SKM-1 treated with dmso at 0.1 percent for 144 hours (cell line): ENCODE measurements around the gene SMTNL2.

Experiments
- DNase-seq: peaks from one replicate; lab custom pipeline; 2025; ENCODE audit not compliant: unreplicated experiment; lab: John Stamatoyannopoulos, UW

The SMTNL2 gene

GRCh38 chr17:4545217-4545951, 38.9 kb upstream of the SMTNL2 start:
- no peak for DNase-seq

GRCh38 chr17:4547118-4547906, 37.0 kb upstream of the SMTNL2 start:
- no peak for DNase-seq

DNA sequence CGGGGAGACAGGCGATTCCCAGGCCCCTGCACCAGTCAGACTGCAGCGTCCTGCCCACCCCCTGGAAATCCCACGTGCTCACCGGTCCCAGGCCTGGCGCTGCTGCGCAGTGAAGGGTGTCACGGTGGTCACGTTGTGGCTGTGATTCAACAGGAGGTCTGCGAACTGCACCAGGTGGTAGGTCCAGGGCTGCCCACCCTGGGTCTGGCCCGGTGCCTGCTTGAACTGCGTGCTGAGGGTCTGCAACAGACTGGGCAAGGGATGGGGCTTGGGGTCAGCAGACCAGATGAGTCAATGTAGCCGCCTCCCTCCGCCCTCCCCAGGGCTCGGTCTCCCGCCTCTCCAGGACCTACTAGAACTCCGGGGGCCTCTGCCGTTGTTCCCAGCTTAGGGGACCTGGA, 36.3 kb upstream of the SMTNL2 start:
- DNase-seq: no peak

- DNase-seq: no peak
These were observed 35.4 kb upstream of the SMTNL2 start for GRCh38 chr17:4548721-4549531.

DNA sequence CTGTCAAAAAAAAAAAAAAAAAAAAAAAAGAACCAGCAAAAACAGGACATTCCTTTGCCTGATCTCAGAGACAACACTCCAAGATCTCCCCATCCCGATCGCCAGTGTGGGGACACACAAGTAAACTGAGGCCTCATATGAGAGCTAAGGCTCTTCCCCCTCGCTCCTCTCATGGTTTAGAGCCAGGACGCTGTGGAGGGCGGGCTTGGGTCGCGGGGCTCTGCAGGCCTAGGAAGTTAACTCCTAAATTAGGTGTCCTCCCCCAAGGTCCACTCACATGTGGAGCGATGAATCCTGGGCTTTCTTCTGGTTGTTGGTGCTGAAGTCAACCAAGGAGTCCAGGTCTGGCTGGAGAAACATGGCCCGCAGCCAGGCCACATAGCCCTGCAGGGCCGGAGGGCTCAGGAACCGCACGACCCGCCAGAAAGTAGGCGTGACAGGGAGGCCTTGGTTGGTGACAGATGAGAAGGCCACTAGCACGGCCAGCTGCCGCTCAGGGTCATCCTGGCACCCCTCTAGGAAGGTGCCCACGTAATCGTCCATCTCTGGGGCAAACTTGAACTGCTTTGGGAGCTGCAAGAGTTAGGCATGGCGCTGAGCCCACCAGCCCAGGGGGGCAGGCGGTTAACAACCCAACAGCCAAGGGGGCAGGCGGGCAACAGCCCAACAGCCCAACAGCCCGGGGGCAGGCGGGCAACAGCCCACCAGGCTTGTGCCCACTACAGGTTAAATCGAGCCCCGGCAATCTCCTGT, 34.4 kb upstream of the SMTNL2 start:
- DNase-seq: no peak

DNA sequence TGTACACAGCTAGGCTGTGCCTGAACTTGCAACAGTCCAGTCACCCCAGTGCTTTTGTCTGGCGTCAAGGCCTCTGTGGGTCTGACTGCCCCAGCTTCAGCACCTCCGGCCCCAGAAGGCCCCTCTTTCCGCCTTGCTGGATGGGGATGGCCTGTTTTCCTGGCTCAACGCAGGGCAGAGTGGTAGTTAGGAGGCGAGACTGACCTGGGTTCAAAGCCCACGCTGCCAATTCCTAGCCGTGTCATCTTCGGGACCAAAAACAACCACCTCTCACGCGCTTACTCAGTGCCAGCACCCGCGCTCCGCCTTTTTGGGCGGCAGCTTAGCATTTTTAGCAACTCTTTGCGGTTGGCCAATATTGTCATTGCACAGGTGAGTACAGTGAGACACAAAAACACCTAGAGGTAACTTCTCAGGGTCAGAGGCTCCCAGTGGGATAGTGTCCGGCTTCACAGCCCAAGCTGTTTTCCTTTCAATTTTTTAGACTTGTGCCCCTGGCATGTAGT, 33.7 kb upstream of the SMTNL2 start:
- DNase-seq: no peak

- DNase-seq: no peak
These were observed 33.2 kb upstream of the SMTNL2 start for GRCh38 chr17:4551141-4551540.

- no peak for DNase-seq
These were observed 32.4 kb upstream of the SMTNL2 start for GRCh38 chr17:4551796-4552525.

GRCh38 chr17:4553669-4554068, 30.7 kb upstream of the SMTNL2 start:
- DNase-seq: no peak

DNA sequence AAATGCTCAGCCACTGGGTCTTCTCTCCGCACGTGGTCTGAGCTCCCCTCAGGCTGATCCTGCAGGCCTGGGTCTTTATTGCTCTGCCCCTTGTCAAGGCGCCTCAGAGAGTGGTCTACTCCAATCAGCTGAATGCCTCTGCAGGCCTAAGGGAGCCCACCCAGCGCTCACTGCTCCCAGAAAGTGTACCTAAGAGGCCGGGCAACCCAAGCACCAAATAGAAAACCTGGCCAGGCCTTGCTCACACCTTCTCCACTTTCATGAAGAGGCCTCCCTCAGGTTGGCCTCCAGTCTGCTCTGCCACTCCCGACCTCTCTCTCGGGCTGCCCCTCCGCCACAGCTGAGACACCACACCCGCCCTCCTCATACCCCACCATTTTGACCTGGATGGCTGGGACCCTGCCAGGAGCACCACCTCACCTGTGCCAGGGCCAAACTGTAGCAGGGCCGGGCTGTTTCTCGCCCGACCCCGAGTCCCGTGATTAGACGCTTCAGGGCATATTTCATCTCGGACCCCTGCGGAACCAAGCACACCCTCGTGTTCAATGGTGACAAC, 29.8 kb upstream of the SMTNL2 start:
- no peak for DNase-seq

- DNase-seq: peak; percentile 85
These were observed 29.1 kb upstream of the SMTNL2 start, which contains the start of gene MYBBP1A for GRCh38 chr17:4554997-4555799. MYBBP1A (minus strand) TSS chr17:4555384; CDS start chr17:4555324, 60 bp downstream.

DNA sequence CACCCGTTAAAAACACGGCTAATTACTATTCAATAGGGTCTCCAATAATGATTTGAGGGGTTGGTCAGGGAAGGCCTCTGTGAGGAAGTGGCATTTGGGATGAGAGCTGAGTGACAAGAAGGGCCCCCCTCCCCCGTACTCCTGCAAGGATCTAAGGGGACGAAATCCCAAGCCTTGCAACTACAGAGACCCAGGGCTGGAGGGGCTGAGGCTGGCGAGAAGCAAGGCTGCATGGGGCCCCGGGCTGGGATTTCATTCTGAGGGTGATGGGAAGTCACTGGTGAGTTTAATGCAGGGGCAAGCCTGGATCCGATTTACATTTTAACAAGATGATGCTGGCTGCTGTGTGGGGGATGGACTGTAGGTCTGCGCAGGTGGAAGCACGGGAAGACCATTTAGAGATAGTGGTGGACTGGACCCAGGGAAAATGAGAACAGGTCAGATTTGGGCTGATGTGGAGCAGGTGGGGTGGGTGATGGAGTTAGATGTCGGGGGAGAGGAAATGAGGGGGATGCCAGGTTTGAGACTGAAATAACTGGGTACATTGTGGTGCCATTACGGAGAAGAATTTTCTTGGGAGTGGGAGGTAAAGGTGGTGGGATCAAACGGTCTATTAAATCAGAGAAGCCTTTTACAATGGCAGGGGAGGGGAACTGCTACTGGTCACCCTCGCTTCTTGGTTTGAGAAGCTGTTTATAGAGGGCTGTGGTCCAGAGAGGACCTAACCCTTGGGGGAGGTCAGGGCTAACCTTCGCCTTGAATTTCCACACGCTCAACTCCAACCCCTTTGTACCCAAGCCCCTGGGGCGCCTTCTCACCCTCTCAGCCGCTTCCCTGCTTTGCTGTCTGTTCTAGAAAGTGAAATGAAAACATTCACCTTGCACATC, 28.2 kb upstream of the SMTNL2 start:
- DNase-seq: no peak

- no peak for DNase-seq
These were observed 27.3 kb upstream of the SMTNL2 start for GRCh38 chr17:4556996-4557395.

DNA sequence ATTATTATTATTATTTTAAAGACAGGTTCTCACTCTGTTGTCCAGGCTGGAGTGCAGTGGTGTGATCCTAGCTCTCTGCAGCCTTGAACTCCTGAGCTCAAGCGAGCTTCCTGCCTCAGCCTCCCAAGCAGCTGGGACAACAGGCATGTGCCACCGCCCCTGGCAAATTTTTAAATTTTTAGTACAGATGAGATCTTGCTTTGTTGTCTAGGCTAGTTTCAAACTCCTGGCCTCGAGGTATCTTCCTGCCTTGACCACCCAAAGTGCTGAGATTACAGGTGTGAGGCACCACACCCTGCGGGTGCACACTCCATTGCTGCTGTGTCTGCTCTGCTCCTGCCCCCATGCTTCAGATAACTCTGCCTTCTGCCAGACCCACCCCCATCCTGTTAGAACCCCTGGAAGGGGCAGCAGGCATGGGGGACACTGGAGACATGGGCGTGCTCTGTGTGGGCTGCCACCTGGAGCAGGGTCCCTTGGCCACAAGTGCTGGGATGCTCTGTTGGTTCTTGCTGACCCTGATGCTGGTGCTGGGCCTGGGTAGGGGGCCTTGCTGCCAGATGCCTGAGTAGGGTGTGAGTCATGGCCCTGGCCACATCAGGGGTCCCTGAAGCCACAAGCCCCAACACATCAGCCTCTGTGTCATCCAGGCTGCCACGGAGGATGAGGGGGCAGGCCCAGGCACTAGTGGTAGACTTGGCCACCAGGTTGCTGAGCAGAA, 26.5 kb upstream of the SMTNL2 start:
- no peak for DNase-seq

DNA sequence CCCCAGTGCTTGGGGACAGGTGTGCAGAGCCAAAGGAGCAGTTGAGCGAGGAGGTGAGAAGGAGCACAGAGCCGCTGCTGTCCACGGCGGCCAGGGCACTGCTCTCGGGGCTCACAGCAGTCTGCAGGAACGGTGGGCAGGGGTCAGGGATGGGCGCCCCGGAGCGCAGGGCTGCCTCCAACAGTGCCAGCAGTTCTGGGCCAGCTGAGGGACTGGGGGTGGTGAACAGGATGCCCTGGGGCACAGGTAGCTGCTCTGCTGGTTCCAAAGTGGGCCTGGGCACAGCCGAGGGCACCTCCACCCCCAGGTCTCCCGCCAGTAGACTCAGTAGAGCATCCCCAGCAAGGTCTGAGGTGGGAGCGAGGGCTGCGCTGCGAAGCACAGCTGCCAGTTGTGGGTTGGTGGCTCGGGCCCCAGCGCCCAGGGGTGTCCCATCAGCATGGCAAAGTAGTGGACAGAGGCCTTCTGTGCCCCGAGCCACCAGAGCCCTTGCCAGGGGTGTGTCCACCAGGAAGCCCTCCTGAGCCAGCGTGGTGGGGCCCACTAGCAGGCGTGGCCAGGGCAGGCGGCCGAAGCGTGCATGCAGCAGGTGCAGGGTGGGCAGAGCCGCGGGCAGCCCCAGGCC, 25.9 kb upstream of the SMTNL2 start:
- DNase-seq: no peak

GRCh38 chr17:4559139-4559791, 25.1 kb upstream of the SMTNL2 start:
- no peak for DNase-seq
